Upper lobe of right lung (tissue), 1 donor: ENCODE results near the gene CEP250. TPM values are rescaled to one million over a fixed set of nuclear protein-coding genes. Genes with fewer than 3 reads are reported as not detected.

ENCODE experiments used
- ATAC-seq: fragments of 200-7000 bp; cut with Tn5 transposase; one replicate; pipeline ENCODE4 v1.9.1; 2020; ENCODE audit warnings: mild to moderate bottlenecking, moderate library complexity
- DNase-seq: peaks from one replicate; pipeline ENCODE4 v3.0.0-alpha.2; 2020
- H3K27ac ChIP-seq: fragments of 200-600 bp; one replicate; pipeline ENCODE4 v1.8.0; 2022
- H3K27me3 ChIP-seq: fragments of 200-600 bp; one replicate; pipeline ENCODE4 v1.8.0; 2022; ENCODE audit warnings: mild to moderate bottlenecking
- H3K36me3 ChIP-seq: fragments of 200-600 bp; one replicate; pipeline ENCODE4 v1.8.0; 2022
- H3K4me1 ChIP-seq: fragments of 200-600 bp; one replicate; pipeline ENCODE4 v1.8.0; 2022
- H3K4me3 ChIP-seq: fragments of 200-600 bp; one replicate; pipeline ENCODE4 v1.8.0; 2022; ENCODE audit warnings: mild to moderate bottlenecking
- H3K9me3 ChIP-seq: fragments of 200-600 bp; one replicate; pipeline ENCODE4 v1.8.0; 2022
- CTCF ChIP-seq: fragments of 200-600 bp; IDR thresholded peaks from one replicate; pipeline ENCODE4 v1.8.0; 2022; ENCODE audit warnings: antibody characterized with exemption
- intact Hi-C: fragments of 100-400 bp; cut with DNase I; formaldehyde crosslinking; loops from one replicate; pipeline ENCODE4 v1.11.0; 2022
- total RNA-seq: library from RNA; stranded (reverse); fragmentation: NEBNext Ultra II Directional; extraction: Animal tissue kit (Norgen Biotek cat#: 25700); gene quantifications from one replicate; pipeline ENCODE4 v1.2.1, GENCODE V29; 2021
- donor health status: DM: no; HTN: yes; CAD: no; lungs with severe emphysema.

CEP250 gene
- total RNA-seq, 1 donor from 2014 or later = 21.7 TPM

DNA sequence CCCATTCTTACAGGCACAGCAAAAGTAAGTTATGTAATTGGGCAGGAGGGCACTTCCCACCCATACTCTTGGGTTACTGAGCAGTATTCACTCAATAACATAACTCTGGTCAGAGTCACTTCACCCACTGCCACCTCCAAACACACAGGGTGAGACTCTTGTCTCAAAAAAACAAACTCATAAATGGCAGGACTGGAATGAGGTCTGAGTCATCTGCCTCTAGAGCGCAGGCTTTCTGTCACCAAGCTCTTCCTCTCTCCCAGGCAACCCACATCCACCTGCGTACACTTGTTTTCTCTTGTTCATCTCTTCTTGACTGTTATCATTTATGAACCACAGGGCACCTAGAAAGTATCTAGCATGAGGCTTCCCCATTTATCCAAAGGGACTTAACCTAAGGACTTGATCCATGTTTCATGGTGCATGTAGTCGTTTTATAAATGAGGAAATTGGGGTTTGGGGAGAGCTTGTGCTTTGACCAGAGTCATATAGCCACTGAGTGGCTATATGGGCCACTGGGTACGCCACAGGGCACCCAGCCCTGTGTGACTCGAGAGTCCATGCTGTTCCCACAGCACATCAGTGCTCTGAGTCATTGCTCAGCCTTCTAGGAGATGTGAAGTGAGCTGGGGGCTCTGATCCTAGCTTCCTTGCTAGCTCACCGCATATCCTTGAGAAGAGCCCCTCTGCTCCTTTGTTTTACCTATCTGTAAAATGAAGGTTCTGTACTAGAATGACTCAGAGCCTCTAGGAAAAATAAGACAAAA, 51.7 kb downstream of the CEP250 start:
- no peak overlapping the region for H3K4me3 ChIP-seq
- intact Hi-C loops = no loop called here
- ATAC-seq (no peak), DNase-seq (no peak)
- no peaks in the 10 kb centered on the region for H3K4me1 ChIP-seq
- H3K9me3 ChIP-seq = no peaks in the 10 kb centered on the region
- H3K27ac ChIP-seq = no peak overlapping the region
- H3K36me3 ChIP-seq = peaks cover 92% of the 10 kb centered on the region
- TF ChIP-seq CTCF = no peak
- H3K27me3 ChIP-seq = no peaks in the 10 kb centered on the region

GRCh38 chr20:35508493-35509218, 53.3 kb downstream of the CEP250 start:
- no peak overlapping the region for H3K27ac ChIP-seq
- H3K9me3 ChIP-seq = no peaks in the 10 kb centered on the region
- TF ChIP-seq CTCF = no peak
- no peaks in the 10 kb centered on the region for H3K4me1 ChIP-seq
- ATAC-seq (no peak), DNase-seq (no peak)
- no peak overlapping the region for H3K4me3 ChIP-seq
- peaks cover 88% of the 10 kb centered on the region for H3K36me3 ChIP-seq
- intact Hi-C loops = no loop called here
- H3K27me3 ChIP-seq = no peaks in the 10 kb centered on the region

DNA sequence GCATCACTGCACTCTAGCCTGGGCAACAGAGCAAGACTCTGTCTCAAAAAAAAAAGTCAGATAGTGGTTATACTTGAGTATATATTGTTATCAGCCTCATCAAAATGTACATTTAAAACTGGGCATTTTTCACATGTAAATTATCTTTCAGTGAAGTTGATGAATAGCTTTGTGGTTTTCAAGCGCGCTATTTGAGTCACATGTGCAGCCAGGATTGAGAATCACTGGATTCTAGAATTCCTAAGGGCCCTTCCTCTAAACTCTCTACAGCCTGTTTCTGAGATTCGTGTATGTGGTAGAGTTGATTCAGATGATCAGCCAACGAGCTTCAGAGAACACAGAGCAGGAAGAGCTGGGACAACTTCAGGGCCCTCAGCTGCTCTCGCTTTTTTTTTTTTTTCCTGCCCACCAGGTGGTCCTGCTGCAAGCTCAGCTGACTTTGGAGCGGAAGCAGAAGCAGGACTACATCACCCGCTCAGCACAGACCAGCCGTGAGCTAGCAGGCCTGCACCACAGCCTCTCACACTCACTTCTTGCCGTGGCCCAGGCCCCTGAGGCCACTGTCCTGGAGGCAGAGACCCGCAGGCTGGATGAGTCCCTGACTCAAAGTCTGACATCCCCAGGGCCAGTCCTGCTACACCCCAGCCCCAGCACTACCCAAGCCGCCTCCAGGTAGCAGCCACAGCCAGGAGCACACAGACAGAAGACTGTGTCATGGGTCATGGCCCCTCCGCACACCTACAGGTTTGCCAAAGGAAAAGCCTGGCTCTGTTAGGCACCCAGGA, 55.7 kb downstream of the CEP250 start:
- H3K27ac ChIP-seq = no peak overlapping the region
- H3K9me3 ChIP-seq = no peaks in the 10 kb centered on the region
- no peak for DNase-seq
- H3K36me3 ChIP-seq = peaks cover 71% of the 10 kb centered on the region
- H3K27me3 ChIP-seq = no peaks in the 10 kb centered on the region
- H3K4me1 ChIP-seq = no peaks in the 10 kb centered on the region
- no peak for TF ChIP-seq CTCF
- intact Hi-C loops = no loop called here
- H3K4me3 ChIP-seq = no peak overlapping the region
- ATAC-seq = no peak

- peak; percentile 47 for TF ChIP-seq CTCF
- DNase-seq (no peak), ATAC-seq (peak; percentile 32)
- no peak overlapping the region for H3K27ac ChIP-seq
- intact Hi-C loops = no loop called here
- H3K4me3 ChIP-seq = no peak overlapping the region
- H3K4me1 ChIP-seq = no peaks in the 10 kb centered on the region
- no peaks in the 10 kb centered on the region for H3K27me3 ChIP-seq
- peaks cover 64% of the 10 kb centered on the region for H3K36me3 ChIP-seq
- no peaks in the 10 kb centered on the region for H3K9me3 ChIP-seq
These were observed 56.5 kb downstream of the CEP250 start for GRCh38 chr20:35511814-35512420.

DNA sequence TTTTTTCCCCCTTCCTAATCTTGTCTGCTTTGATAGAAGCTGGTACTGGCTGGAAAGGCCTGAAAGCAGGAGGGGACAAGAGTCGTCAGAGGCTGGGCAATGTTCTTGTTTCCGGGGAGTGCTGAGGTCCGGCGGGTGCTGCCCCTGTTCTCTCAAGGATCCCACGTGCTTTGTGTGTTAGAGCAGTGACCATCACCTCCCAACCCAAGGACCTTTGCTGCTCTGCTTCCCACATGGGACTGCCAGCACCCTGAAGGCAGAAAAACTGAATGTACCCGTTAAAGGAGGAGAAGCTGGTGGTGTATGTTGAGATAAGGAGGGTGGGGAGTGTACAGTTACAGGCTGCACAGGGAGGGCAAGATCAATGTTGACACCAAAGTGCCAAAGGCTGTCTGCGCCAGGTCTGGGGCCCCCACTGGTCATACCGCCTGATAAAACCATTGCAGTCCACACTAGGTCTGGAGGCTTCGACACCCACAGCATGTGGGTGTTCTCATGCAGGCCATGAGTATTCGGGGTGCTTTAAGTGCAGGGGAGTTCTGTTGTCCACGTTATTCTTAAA, 59.1 kb downstream of the CEP250 start:
- no peaks in the 10 kb centered on the region for H3K27me3 ChIP-seq
- no peak overlapping the region for H3K4me3 ChIP-seq
- intact Hi-C loops = no loop called here
- DNase-seq (no peak), ATAC-seq (no peak)
- H3K4me1 ChIP-seq = no peaks in the 10 kb centered on the region
- peaks cover 38% of the 10 kb centered on the region for H3K36me3 ChIP-seq
- H3K27ac ChIP-seq = no peak overlapping the region
- no peak for TF ChIP-seq CTCF
- H3K9me3 ChIP-seq = no peaks in the 10 kb centered on the region
